Measurements from ENCODE around the gene RWDD2A. TPM values are rescaled to one million over a fixed set of nuclear protein-coding genes. Genes with fewer than 3 reads are reported as not detected.

RWDD2A gene
- total and polyA plus RNA-seq, 9 of the 15 experiments (the other 6 are each of a cell fraction or from before 2014, with no cell fraction given) = 1.6 to 4.7 (median 2.1) TPM

- no peak for TF ChIP-seq ZNF395 (CRISPR knock-in tag; IDR thresholded peaks at IDR 0.05)
- no peak for TF ChIP-seq KAT2B (IDR thresholded peaks at IDR 0.05; ENCODE audit: low read depth, low read length)
- TF ChIP-seq DPF2 (IDR thresholded peaks at IDR 0.05) = peak; percentile 92
- TF ChIP-seq ID3 (CRISPR knock-in tag; IDR thresholded peaks at IDR 0.05) = no peak
- peak; percentile 75 for TF ChIP-seq ID3 (tag; IDR thresholded peaks at IDR 0.05)
- peak; percentile 67; the same call in 1 of the 2 replicates for TF ChIP-seq NCOA1 (IDR thresholded peaks at IDR 0.05; ENCODE audit: low read depth)
- TF ChIP-seq TCF3 (CRISPR knock-in tag; IDR thresholded peaks at IDR 0.05) = peak; percentile 97
- peak; percentile 94 for TF ChIP-seq TAL1 (IDR thresholded peaks at IDR 0.05)
- no peak for TF ChIP-seq PBX2 (CRISPR knock-in tag; IDR thresholded peaks at IDR 0.05; ENCODE audit: low read depth)
- TF ChIP-seq PBX2 (tag; conservative IDR thresholded peaks at IDR 0.05; ENCODE audit: low read depth) = peak; percentile 62
- TF ChIP-seq SMARCE1 (IDR thresholded peaks at IDR 0.05) = peak; percentile 62; the same call in 1 of the 2 replicates
- peak; percentile 64 for TF ChIP-seq EHMT2 (IDR thresholded peaks at IDR 0.05)
- 0 out of 2 replicates have a peak, but pooled peaks have one; percentile 30 for TF ChIP-seq HDGF (IDR thresholded peaks at IDR 0.05)
- no peak for TF ChIP-seq HMG20A (CRISPR knock-in tag; conservative IDR thresholded peaks at IDR 0.05)
- peak; percentile 56 for TF ChIP-seq PRDM10 (IDR thresholded peaks at IDR 0.05; ENCODE audit: partially characterized antibody)
- TF ChIP-seq CXXC5 (CRISPR knock-in tag; IDR thresholded peaks at IDR 0.05) = peak; percentile 50; the same call in 1 of the 2 replicates
- peak; percentile 7; the same call in 1 of the 2 replicates for TF ChIP-seq KLF16 (IDR thresholded peaks at IDR 0.05)
- TF ChIP-seq ZBTB49 (CRISPR knock-in tag; IDR thresholded peaks at IDR 0.05; ENCODE audit: borderline replicate concordance) = no peak
Measured at GRCh38 chr6:83160167-83160566, 33.0 kb upstream of the RWDD2A start (continued).

Data from K562 (cell line).